Body of pancreas (tissue), 4 donors: Measurements from ENCODE around the gene KNCN.

Experiments used
- CTCF ChIP-seq, 7 experiments: fragments of 450-650 bp in 4 of 7; fragments of 200-600 bp in 3 of 7; sonication (generic) in 3 of 7; IDR thresholded peaks; one replicate each; pipeline ENCODE4 v1.5.1; 2016 to 2019; ENCODE audit warnings: antibody characterized with exemption in 7 of 7
- POLR2A ChIP-seq, 3 donors: fragments of 450-650 bp; IDR thresholded peaks; one replicate each; pipeline ENCODE4 v1.6.1; 2016; ENCODE audit warnings: antibody characterized with exemption in 3 of 3, mild to moderate bottlenecking in 2 of 3

- no peak for TF ChIP-seq CTCF (IDR thresholded peaks at IDR 0.05)
- no peak for TF ChIP-seq POLR2A (IDR thresholded peaks at IDR 0.05)
Observed at GRCh38 chr1:46557403-46557802, 6.0 kb upstream of the KNCN start.
